Natural killer cell treated with Interleukin-12 subunit alpha and Interleukin-12 subunit beta and Interleukin-15 and Interleukin-18, amount 100 ng/mL, for 72 hours (primary cell): Measurements from ENCODE around the gene TSPAN4. TPM values are rescaled to one million over a fixed set of nuclear protein-coding genes. Genes with fewer than 3 reads are reported as not detected.

Experiments
- ATAC-seq, 2 donors: fragments of 150-1000 bp; cut with Tn5 transposase in 1 of 2; sonication (Bioruptor Pico), chemical (Tn5 transposase) in 1 of 2; 2 replicates each; pipeline ENCODE4 v1.10.0; 2021
- DNase-seq: peaks from one replicate; pipeline ENCODE4 v3.0.0; 2022; ENCODE audit warnings: low spot score
- H3K27ac Mint-ChIP-seq, 2 donors: 1 replicate in 1 of 2; 2 replicates in 1 of 2; pipeline ENCODE4 v1.8.0; 2022; ENCODE audit warnings: mixed read lengths in 2 of 2, mild to moderate bottlenecking in 1 of 2, moderate library complexity in 1 of 2
- H3K27me3 Mint-ChIP-seq, 2 donors: 1 replicate in 1 of 2; 2 replicates in 1 of 2; pipeline ENCODE4 v1.8.0; 2022; ENCODE audit warnings: mixed read lengths in 2 of 2
- H3K36me3 Mint-ChIP-seq: one replicate; pipeline ENCODE4 v1.8.0; 2022; ENCODE audit warnings: mixed read lengths
- H3K4me1 Mint-ChIP-seq, 2 donors: 1 replicate in 1 of 2; 2 replicates in 1 of 2; pipeline ENCODE4 v1.8.0; 2022; ENCODE audit warnings: low read depth in 2 of 2, mixed read lengths in 2 of 2, mild to moderate bottlenecking in 1 of 2
- H3K4me3 Mint-ChIP-seq: one replicate; pipeline ENCODE4 v1.8.0; 2022; ENCODE audit warnings: mixed read lengths
- H3K9me3 Mint-ChIP-seq: 2 replicates; pipeline ENCODE4 v1.8.0; 2022; ENCODE audit warnings: mixed read lengths
- total RNA-seq, 2 donors: library from RNA; stranded (reverse); gene quantifications; one replicate each; pipeline ENCODE4 v1.2.3, GENCODE V29; 2022

Gene TSPAN4
- total RNA-seq, 2 donors from 2014 or later: 17.4 to 31.4 TPM

DNA sequence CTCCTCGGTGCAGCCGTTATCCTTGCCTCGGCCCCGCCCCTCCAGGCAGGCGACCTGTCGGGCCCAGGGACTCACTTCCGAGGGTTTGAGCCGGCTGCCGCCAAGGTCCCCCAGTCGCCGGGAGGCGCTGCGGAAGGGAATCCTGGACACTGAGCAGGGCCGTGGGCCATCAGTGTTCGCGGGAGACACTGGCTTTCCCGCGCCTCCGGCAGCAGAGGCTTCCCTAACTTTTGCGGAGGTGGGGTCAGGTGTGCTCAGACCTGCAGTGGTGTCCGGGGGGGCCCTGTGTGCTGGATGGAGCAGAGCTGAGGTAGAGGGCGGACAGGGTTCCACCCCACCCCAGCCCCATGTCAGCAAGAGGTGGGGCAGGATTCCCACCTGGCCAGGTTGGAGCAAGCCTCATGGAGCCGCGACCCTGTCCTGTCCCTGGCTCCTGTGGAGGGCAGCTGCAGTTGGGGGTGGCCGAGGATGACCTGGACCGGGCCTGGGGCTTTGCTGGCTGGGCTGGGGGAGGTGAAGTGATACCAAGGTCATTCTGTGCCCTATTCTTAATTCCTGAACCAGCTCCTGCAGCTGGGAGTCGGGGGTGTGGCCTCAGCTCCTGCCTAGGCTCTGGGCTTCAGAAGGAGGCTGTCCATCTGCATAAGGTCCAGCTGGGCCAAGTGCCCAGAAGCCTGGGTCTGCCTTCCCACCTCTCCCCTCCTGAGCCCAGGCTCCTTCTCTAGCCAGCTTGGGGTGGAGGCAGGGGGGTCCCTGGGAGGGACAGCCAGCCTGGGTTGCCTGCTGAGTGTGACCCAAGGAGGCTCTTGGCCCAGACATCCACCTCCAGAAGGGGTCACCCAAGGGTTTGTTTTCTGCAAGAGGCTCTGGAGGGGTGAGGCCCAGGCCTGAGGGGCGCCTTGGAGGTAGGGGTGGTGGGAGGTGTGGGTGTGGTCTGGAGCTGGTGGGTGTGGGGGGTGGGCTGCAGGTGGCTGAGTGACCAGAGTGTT is 8.4 kb downstream of the TSPAN4 start:
- no peak for DNase-seq
- ATAC-seq: no peak
- H3K27me3 Mint-ChIP-seq: no peaks in the 10 kb centered on the region

DNA sequence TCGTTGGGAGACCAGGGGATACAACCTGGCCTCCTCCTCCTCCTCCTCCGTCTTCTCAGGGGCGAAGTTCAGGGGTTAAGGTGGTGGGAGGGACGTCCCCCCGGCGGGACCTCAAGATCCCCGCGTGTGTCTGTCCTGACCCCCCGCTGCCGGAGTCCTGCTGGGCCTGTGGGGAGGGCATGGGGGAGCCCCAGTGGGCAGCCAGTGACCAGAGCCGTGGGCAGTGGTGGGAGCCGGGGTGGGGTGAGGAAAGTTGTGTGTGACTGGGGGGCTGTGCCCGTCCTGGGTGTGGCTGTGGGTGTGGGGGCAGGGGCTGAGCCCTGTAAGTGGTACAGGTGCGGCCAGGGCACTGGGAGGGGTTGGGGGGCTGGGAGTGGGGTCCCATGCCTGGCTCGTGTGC is 10.1 kb downstream of the TSPAN4 start:
- Mint-ChIP-seq H3K4me3 (no peak overlapping the region), H3K36me3 (no peaks in the 10 kb centered on the region), H3K4me1 (peaks cover 6 to 8% of the 10 kb centered on the region in 2 donors), H3K27me3 (no peaks in the 10 kb centered on the region), H3K9me3 (no peaks in the 10 kb centered on the region), H3K27ac (no peak overlapping the region)
- DNase-seq (no peak), ATAC-seq (no peak)

More for the DNA sequence above, 8.4 kb downstream of the TSPAN4 start:
- Mint-ChIP-seq H3K4me3 (no peak overlapping the region), H3K27ac (no peak overlapping the region), H3K9me3 (no peaks in the 10 kb centered on the region), H3K36me3 (no peaks in the 10 kb centered on the region), H3K4me1 (peaks cover 0 to 3% of the 10 kb centered on the region in 2 donors)

DNA sequence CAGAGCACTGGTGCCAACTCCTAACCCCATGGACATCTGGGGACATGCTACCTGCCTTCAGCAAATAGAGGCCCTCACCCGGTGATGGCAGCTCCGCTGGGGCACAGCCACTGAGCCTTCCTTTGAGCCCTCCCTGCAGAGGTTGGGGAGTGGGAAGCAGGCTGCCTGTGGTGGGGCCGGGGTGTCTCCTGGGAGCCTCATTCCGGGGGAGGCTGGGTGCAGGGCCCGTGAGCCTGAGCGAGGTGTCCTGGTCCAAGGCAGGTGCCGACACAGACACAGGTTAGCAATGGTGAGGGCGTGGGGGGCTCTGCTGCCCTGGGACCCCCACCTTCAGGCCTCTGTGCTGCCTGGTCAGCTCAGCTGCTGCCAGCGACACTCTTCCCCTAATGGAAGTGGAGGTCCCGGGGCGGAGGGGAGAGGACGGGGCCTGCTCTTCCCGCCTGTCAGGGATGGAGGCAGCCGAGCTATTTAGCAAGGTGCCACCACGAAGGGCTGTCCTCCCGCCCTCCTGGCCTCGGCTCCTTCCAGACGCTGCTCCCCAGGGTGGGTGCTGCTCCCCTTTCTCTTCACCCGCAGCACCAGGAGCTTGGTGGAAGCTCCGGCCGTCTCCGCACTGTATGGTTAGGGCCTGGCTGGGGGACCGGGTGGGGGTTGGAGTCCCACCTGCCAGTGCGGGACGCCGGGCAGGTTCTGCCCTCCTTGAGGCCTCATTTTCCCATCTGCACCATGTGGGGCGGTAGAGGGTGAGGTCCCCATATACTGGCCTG is 11.2 kb downstream of the TSPAN4 start:
- no peaks in the 10 kb centered on the region for H3K36me3 Mint-ChIP-seq
- no peaks in the 10 kb centered on the region for H3K27me3 Mint-ChIP-seq
- ATAC-seq: no peak
- peaks cover 6% of the 10 kb centered on the region in 2 donors for H3K4me1 Mint-ChIP-seq
- no peak for DNase-seq
- H3K9me3 Mint-ChIP-seq: no peaks in the 10 kb centered on the region
- H3K27ac Mint-ChIP-seq: no peak overlapping the region
- no peak overlapping the region for H3K4me3 Mint-ChIP-seq

DNA sequence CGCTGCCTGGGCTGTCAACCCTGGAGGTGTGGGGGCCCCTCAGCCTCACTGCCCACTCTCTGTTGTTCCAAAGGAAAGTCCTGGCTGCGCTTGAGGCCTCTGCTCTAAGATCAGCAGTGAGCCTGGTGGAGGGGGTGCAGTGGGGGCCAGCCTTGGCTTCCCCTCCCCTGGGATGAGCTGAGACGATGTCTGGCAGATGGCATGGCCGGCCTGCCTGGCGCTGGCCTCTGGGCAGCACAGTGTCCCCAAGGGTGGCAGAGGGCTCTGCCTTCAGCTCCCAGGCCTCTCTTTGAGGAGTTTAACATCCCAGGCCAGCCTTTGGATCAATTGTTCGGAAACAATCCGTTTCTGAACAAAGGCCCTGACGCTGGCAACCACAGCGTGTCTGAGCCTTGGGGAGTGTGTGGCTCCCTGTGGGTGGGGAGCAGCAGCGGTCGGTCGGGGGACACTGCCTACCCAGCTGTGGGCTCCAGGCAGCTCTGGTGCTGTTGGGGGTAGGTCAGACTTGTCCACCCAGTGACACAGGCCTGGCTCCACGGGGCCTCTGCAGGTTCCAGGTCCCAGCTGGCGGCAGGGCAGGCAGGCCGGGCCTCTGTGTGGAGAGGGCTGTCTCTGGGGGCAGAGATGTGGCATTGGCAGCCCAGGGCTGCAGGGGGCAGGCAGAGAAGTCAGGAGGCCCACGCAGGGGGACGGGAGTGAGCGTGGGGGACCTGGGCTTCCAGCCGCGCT is 12.1 kb downstream of the TSPAN4 start:
- Mint-ChIP-seq H3K27me3 (no peaks in the 10 kb centered on the region), H3K4me1 (peaks cover 6 to 8% of the 10 kb centered on the region in 2 donors), H3K27ac (no peak overlapping the region), H3K4me3 (no peak overlapping the region), H3K36me3 (no peaks in the 10 kb centered on the region), H3K9me3 (no peaks in the 10 kb centered on the region)
- DNase-seq (no peak), ATAC-seq (no peak)

DNA sequence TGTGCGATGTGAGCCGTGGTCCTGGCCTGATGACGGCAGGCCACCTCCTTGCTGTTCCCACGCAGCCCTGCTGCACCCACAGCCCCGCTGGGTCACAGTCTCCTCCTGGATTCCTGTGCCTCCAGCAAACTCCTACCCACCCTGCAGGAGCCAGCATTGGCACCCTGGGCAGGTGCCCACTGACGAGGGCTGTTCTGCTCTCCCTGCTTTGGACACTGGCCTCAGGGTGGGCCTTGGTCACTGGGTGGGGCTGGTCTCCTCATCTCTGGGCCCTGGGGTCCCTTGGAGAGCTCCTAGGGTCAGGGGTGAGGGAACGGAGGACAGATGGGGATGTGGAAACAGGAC is 12.7 kb downstream of the TSPAN4 start:
- no peaks in the 10 kb centered on the region for H3K9me3 Mint-ChIP-seq
- peaks cover 6 to 8% of the 10 kb centered on the region in 2 donors for H3K4me1 Mint-ChIP-seq

DNA sequence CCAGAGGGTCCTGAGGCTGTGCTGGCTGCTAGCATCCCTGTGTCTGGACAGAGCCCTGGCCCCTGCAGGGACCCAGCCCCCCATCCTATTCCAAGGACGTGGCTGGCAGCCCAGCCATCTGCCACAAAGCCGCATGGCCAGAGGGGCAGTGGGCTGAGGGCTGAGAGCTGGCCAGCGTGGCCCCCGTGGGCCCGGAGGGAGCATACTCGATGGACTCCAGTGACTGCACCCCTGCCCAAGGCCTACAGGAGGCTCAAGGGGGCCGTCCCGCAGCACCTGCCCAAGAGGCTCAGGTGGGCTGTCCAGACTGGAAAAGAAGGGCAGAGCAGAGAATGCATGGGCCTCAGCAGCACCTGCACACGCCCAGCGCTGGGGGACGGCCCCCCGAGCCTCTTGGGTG is 13.1 kb downstream of the TSPAN4 start:
- Mint-ChIP-seq H3K9me3 (no peaks in the 10 kb centered on the region), H3K4me1 (peaks cover 6 to 8% of the 10 kb centered on the region in 2 donors), H3K27ac (no peak overlapping the region), H3K4me3 (no peak overlapping the region), H3K36me3 (no peaks in the 10 kb centered on the region), H3K27me3 (no peaks in the 10 kb centered on the region)
- DNase-seq (no peak), ATAC-seq (no peak)

More for the DNA sequence above, 12.7 kb downstream of the TSPAN4 start:
- ATAC-seq: no peak
- Mint-ChIP-seq H3K27ac (no peak overlapping the region), H3K4me3 (no peak overlapping the region), H3K36me3 (no peaks in the 10 kb centered on the region), H3K27me3 (no peaks in the 10 kb centered on the region)
- DNase-seq: no peak

DNA sequence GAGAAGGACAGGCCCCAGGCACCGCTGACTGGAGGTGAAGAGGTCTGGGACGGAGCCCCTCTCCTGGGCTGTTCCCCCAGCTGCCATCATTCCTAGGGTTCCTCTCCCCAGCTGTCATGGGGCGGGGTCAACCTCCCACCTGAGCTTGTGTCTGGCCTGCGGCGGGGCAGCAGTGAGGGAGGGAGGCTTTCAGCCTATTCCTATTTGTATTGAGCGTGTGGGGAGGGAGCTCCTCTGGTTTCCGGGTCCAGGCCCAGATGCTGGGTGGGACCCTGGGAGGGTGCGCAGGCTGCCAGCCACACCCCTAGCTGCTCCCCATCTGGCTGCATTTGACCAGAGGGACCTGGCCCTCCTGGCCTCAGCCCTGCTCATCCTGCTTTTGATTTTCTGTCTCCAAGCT is 13.7 kb downstream of the TSPAN4 start:
- Mint-ChIP-seq H3K36me3 (no peaks in the 10 kb centered on the region), H3K27ac (no peak overlapping the region), H3K4me3 (no peak overlapping the region), H3K9me3 (no peaks in the 10 kb centered on the region), H3K4me1 (peaks cover 6 to 8% of the 10 kb centered on the region in 2 donors), H3K27me3 (no peaks in the 10 kb centered on the region)
- DNase-seq (no peak), ATAC-seq (no peak)

DNA sequence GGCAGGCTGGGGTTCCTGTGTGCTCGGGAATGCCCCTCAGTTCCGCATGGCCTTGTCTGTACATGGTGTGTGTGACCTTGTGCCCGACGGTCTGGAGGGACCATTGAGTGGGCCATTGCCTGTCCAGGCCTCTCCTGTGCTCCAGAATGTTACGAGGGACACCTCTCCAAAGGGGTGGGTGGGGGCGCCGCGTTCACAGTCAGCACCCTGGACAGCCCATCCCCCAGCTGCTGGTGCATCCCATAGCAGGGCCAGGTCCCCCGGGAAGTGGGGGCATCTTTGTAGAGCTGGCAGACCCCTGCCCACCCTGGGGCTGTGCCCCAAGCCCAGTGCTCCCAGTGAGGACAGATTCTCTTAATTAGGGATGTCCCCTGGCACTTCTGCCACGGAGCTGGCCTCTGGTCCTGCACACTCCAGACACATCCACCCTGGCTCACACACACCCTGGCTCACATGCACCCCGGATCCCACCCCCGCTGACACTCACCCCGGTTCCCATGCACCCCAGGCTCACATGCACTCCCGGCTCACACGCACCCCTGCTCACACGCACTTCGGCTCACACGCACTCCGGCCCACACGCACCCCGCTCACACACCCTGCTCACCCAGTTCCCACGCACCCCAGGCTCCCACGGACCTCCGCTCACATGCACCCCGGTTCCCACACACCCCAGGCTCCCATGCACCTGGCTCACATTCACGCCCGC is 15.6 kb downstream of the TSPAN4 start:
- ATAC-seq (no peak), DNase-seq (no peak)
- H3K4me3 Mint-ChIP-seq: no peak overlapping the region
- H3K4me1 Mint-ChIP-seq: peaks cover 6 to 8% of the 10 kb centered on the region in 2 donors
- no peaks in the 10 kb centered on the region for H3K36me3 Mint-ChIP-seq
- H3K9me3 Mint-ChIP-seq: no peaks in the 10 kb centered on the region
- H3K27me3 Mint-ChIP-seq: no peaks in the 10 kb centered on the region
- H3K27ac Mint-ChIP-seq: no peak overlapping the region

DNA sequence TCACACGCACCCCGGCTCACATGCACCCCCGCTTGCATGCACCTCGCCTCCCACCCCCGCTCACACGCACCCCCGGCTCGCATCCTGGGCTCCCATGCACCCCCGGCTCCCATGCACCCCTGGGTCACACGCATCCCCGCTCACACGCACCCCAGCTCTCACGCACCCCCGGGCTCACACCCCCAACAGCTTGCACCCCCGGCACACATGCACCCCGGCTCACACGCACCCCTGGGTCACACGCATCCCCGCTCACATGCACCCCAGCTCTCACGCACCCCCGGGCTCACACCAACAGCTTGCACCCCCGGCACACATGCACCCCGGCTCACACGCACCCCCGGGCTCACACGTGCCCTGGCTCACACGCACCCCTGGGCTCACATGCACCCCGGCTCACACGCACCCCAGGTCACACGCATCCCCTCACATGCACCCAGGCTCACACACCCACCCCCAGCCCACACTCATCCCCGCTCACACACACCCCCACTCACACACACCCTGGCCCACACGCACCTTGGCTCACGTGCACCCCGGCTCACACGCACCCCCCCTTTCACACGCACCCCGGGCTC is 16.2 kb downstream of the TSPAN4 start:
- no peaks in the 10 kb centered on the region for H3K36me3 Mint-ChIP-seq
- H3K9me3 Mint-ChIP-seq: no peaks in the 10 kb centered on the region
- ATAC-seq: no peak
- no peaks in the 10 kb centered on the region for H3K27me3 Mint-ChIP-seq
- no peak for DNase-seq
- H3K4me3 Mint-ChIP-seq: no peak overlapping the region
- H3K27ac Mint-ChIP-seq: no peak overlapping the region
- H3K4me1 Mint-ChIP-seq: peaks cover 6 to 8% of the 10 kb centered on the region in 2 donors

DNA sequence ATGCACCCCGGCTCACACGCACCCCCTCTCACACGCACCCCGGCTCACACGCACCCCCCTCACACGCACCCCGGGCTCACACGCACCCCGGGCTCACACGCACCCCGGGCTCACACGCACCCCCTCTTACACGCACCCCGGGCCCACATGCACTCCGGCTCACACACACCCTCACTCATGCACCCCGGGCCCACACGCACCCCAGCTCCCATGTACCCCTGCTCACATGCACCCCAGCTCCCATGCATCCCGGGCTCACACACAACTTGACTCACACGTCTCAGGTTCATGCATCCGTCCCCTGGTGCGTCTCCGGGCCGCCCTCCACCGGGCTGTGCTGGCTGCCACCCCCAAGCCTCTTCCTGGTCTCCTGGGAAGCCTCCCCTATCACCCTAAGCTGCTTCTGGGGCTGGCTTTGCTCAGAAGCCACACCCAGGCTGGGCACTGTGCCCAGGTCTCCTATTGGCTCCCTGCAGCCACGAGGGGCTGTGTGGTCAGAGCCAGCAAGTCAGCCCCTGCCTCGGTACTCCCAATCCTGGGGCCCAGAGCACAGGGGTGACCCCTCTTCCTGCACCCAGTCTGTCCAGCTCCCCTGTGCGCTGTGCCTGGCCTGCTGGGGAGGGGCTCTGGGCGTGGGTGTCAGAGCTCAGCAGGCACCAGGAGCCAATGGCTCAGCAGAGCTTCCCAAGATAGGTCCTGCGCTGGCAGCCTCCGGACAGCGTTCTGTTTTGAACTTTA is 16.9 kb downstream of the TSPAN4 start:
- Mint-ChIP-seq H3K27ac (no peak overlapping the region), H3K9me3 (no peaks in the 10 kb centered on the region), H3K4me1 (peaks cover 6 to 8% of the 10 kb centered on the region in 2 donors), H3K27me3 (no peaks in the 10 kb centered on the region), H3K4me3 (no peak overlapping the region), H3K36me3 (no peaks in the 10 kb centered on the region)
- ATAC-seq (no peak), DNase-seq (no peak)

DNA sequence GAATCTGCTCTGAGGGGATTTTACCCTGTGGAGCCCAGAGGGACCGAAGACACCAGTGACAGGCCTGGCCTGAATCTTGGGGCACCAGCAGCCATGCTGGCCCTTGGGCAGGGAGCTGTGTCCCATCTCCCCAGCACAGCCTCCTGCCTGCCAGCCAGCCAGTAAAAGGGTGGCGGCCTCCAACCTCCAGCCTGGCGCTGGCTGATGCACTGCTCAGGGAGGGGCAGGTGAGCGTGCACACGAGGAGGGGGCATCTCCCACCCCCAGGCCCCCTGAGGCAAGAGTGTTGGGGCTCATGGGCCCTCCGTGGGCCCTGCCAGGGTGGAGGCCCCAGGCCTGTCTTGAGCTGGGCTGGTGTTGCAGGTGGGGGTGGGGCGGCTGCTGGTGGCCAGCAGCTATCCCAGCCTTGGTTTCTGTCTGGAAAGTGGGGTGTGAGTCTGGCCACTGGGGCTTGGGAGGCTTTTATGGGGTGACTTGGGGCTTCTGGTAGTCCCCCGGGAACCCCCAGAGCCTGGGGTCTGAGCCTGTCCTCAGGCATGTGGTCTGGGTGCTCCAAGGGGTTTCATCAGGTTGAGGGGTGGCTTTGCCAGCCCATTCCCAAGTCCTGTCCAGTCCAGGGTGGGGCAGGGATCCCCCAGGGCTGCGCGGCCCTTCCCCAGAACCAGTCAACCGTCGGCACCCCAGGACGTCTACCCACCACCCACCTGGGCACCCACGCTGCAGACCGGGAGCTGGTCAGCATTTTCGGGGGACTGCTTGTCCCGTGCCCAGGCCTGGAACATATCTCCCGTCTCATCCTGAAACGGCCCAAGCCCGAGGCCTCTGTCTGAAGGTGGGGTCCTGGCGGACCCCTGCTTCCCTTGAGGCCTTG is 17.8 kb downstream of the TSPAN4 start:
- DNase-seq (no peak), ATAC-seq (no peak)
- no peak overlapping the region for H3K4me3 Mint-ChIP-seq
- no peak overlapping the region for H3K27ac Mint-ChIP-seq
- peaks cover 6 to 8% of the 10 kb centered on the region in 2 donors for H3K4me1 Mint-ChIP-seq
- H3K9me3 Mint-ChIP-seq: no peaks in the 10 kb centered on the region
- H3K27me3 Mint-ChIP-seq: no peaks in the 10 kb centered on the region
- no peaks in the 10 kb centered on the region for H3K36me3 Mint-ChIP-seq

DNA sequence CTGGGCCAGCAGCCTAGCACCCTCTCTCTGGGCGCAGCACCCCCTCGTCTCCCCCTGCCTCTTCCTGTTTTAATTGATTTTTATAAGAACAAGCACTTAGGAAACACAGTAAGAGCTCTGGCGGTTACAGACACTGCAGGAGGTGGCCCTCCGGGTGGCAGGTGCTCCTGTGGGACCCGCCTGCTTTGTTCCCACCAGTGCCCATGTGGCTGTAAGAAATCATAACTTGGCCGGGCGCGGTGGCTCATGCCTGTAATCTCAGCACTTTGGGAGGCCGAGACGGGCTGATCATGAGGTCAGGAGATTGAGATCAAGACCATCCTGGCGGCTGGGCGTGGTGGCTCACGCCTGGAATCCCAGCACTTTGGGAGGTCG is 18.4 kb downstream of the TSPAN4 start:
- ATAC-seq (no peak), DNase-seq (no peak)
- H3K4me3 Mint-ChIP-seq: no peak overlapping the region
- H3K9me3 Mint-ChIP-seq: no peaks in the 10 kb centered on the region
- peaks cover 6 to 8% of the 10 kb centered on the region in 2 donors for H3K4me1 Mint-ChIP-seq
- H3K36me3 Mint-ChIP-seq: no peaks in the 10 kb centered on the region
- H3K27ac Mint-ChIP-seq: no peak overlapping the region
- H3K27me3 Mint-ChIP-seq: no peaks in the 10 kb centered on the region
